ENCODE measurements around the gene SCNN1B. TPM values are rescaled to one million over a fixed set of nuclear protein-coding genes. Genes with fewer than 3 reads are reported as not detected.
"Not testable (repeated sequence)": the region's sequence is repeated elsewhere in the genome, so short reads cannot be mapped to it uniquely, and the experiment has no call there.

SCNN1B gene
- total RNA-seq (1 to 10 TPM in 2 of 6 donors, under 1 TPM in 4; 0.47 to 2.0 (median 0.76) TPM), polyA plus RNA-seq (1 to 10 TPM; 1.2 to 2.3 TPM)

GRCh38 chr16:23302045-23302956 lies at the start of gene SCNN1B:
Gene SCNN1B, plus strand, starts transcription at chr16:23302302. Its CDS starts 46,298 bp downstream, at chr16:23348600.
- Histone ChIP-seq H3K4me1 (no peaks in the 10 kb centered on the region), H3K27me3 (peaks cover 0 to 3% (median 1%) of the 10 kb centered on the region in 4 donors), H3K4me3 (peak within 1 kb of the TSS in 3 of 4 donors; percentile 18 to 50 (median 21)), H3K27ac (no peak within 1 kb of the TSS), H3K9me3 (no peaks in the 10 kb centered on the region), H3K36me3 (no peaks in the 10 kb centered on the region)
- intact Hi-C loops (cut with DNase I), result no loop called here
- 2 to 4% methylated on average over 58 to 81 of the region's 81 CpGs for WGBS, 2 donors
- peak; percentile 60 to 86 (median 68) for ATAC-seq
- DNase-seq, result peak in 5 of 6 donors; percentile 13 to 77 (median 34)
- TF ChIP-seq CTCF (IDR thresholded peaks at IDR 0.05), result no peak
- FAIRE-seq, result no peak

- Histone ChIP-seq H3K9me3 (no peaks in the 10 kb centered on the region), H3K4me1 (no peaks in the 10 kb centered on the region), H3K36me3 (no peaks in the 10 kb centered on the region), H3K27me3 (no peaks in the 10 kb centered on the region), H3K27ac (no peak overlapping the region), H3K4me3 (no peak overlapping the region)
- no peak for DNase-seq
- intact Hi-C loops (cut with DNase I), result no loop called here
- no peak for FAIRE-seq
- 59 to 69% methylated on average over 5 of the region's 5 CpGs for WGBS, 2 donors
- no peak for TF ChIP-seq CTCF (IDR thresholded peaks at IDR 0.05)
- ATAC-seq, result no peak
Measured at GRCh38 chr16:23252310-23252709, 49.8 kb upstream of the SCNN1B start.

GRCh38 chr16:23253650-23254049 lies 48.5 kb upstream of the SCNN1B start:
- DNase-seq; intact Hi-C loops (cut with DNase I); H3K36me3 ChIP-seq; H3K27ac ChIP-seq; H3K9me3 ChIP-seq; H3K27me3 ChIP-seq; H3K4me3 ChIP-seq; FAIRE-seq; H3K4me1 ChIP-seq; ATAC-seq: not testable (repeated sequence)
- 71 to 78% methylated on average over 1 of the region's 1 CpG for WGBS, 2 donors

GRCh38 chr16:23254338-23254737 lies 47.8 kb upstream of the SCNN1B start:
- FAIRE-seq, result no peak

GRCh38 chr16:23255000-23255399 lies 47.1 kb upstream of the SCNN1B start:
- no peaks in the 10 kb centered on the region for H3K4me1 ChIP-seq
- FAIRE-seq (no peak), ATAC-seq (no peak), DNase-seq (no peak)
- no peaks in the 10 kb centered on the region for H3K36me3 ChIP-seq
- H3K9me3 ChIP-seq, result no peaks in the 10 kb centered on the region
- no peak for TF ChIP-seq CTCF (IDR thresholded peaks at IDR 0.05)
- intact Hi-C loops (cut with DNase I), result no loop called here
- H3K27ac ChIP-seq, result no peak overlapping the region
- no peak overlapping the region for H3K4me3 ChIP-seq
- 46 to 51% methylated on average over 4 of the region's 4 CpGs for WGBS, 2 donors
- H3K27me3 ChIP-seq, result no peaks in the 10 kb centered on the region

More at GRCh38 chr16:23254338-23254737, 47.8 kb upstream of the SCNN1B start:
- WGBS, 2 donors, result 39 to 48% methylated on average over 4 of the region's 4 CpGs
- H3K27me3 ChIP-seq, result no peaks in the 10 kb centered on the region
- no peaks in the 10 kb centered on the region for H3K4me1 ChIP-seq
- H3K4me3 ChIP-seq, result no peak overlapping the region
- intact Hi-C loops (cut with DNase I), result no loop called here
- ATAC-seq (no peak), DNase-seq (no peak)
- H3K9me3 ChIP-seq, result no peaks in the 10 kb centered on the region
- H3K36me3 ChIP-seq, result no peaks in the 10 kb centered on the region
- no peak for TF ChIP-seq CTCF (IDR thresholded peaks at IDR 0.05)
- no peak overlapping the region for H3K27ac ChIP-seq

Data from pancreas (tissue), 10 donors.